ENCODE results near the gene CUL9.
"Not testable (repeated sequence)": the region's sequence is repeated elsewhere in the genome, so short reads cannot be mapped to it uniquely, and the experiment has no call there.

Gene CUL9

DNA sequence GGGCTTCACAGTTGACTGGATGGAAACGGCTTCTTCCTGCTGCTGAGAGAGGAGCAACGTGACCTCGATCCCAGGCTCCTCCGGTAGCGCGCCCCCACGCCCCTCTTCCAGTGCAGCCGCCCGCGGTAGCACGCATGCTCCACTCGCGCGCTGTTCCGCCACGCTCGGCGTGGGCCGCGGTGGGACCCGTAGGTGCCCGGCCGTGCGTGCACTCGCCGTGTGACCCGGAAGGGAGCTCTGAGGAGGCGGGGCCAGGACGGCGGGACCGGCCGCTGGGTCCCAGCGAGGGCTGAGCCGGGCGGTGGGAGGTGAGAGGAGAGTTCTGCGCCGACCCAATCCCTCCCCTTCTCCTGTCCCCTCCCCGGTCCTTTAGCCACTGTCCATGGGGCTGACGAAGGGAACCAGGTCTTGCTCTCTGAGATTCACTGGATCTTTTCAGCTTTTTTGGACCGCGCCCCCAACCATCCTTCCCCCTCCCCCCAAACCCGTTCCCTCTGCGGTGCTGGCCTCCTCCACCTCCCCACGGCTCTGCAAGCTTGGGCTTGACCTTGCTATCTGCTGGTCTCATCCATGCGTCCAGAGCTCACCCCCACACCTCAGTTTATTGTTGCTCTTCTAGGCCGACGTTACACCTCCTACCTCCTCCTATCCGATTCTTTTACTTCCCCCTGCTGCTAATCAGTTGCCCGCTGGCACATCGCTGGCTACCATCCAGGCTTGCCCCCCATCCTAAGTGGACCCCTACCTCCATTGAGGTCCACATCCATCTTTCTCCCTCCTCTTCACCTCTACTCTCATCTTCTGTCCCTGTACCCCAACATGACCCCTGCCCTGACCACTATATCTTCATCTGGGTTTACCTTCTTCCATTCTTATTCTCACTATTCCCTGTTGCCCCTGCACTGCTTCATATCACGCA, at the start of gene CUL9:
CUL9 (plus strand) TSS at position 255 of the 919 bp plus-strand sequence. CDS start 2,115 bp downstream, outside the sequence.
- H3K4me1 ChIP-seq (ENCODE audit: control insufficient read depth in 5 of 5, insufficient read depth in 5 of 5, low read length in 5 of 5), result peaks cover 4 to 23% (median 21%) of the 10 kb centered on the region in 5 donors
- peak within 1 kb of the TSS; percentile 75 to 88 (median 78) for H3K9ac ChIP-seq (ENCODE audit: low read length in 5 of 5)
- no peaks in the 10 kb centered on the region for H3K27me3 ChIP-seq (ENCODE audit: control insufficient read depth in 5 of 5, insufficient read depth in 4 of 5, low read length in 5 of 5)
- peak within 1 kb of the TSS; percentile 86 to 97 (median 88) for H3K4me3 ChIP-seq (ENCODE audit: low read depth in 1 of 5, low read length in 5 of 5)
- H3K36me3 ChIP-seq (ENCODE audit: control insufficient read depth in 5 of 5, insufficient read depth in 5 of 5, low read length in 5 of 5), result peaks cover 0 to 50% (median 41%) of the 10 kb centered on the region in 5 donors
- H3K27ac ChIP-seq (ENCODE audit: low read depth, low read length), result peak within 1 kb of the TSS; percentile 65
- H3K9me3 ChIP-seq (ENCODE audit: control insufficient read depth in 5 of 5, low read length in 5 of 5), result no peaks in the 10 kb centered on the region

DNA sequence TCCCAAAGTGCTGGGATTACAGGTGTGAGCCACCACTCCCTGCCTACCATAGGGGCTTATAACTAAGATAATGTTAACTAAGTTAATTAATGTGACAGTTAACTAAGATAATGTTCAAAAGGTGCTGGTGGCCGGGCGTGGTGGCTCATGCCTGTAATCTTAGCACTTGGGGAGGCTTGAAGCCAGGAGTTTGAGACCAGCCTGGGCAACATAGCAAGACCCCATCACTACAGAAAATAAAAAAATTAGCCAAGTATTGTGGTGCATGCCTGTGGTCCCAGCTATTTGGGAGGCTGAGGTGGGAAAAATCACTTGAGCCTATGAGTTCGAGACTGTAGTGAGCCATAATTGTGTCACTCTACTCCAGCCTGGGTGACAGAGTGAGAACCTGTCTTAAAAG, 43.7 kb upstream of the CUL9 start:
- Histone ChIP-seq H3K36me3 (ENCODE audit: control insufficient read depth in 5 of 5, insufficient read depth in 5 of 5, low read length in 5 of 5) (no peaks in the 10 kb centered on the region), H3K4me3 (ENCODE audit: low read depth in 1 of 5, low read length in 5 of 5) (no peak overlapping the region), H3K4me1 (ENCODE audit: control insufficient read depth in 5 of 5, insufficient read depth in 5 of 5, low read length in 5 of 5) (peaks cover 0 to 2% (median 2%) of the 10 kb centered on the region in 5 donors), H3K27me3 (ENCODE audit: control insufficient read depth in 5 of 5, insufficient read depth in 4 of 5, low read length in 5 of 5) (no peaks in the 10 kb centered on the region), H3K9ac (ENCODE audit: low read length in 5 of 5) (no peak overlapping the region), H3K27ac (ENCODE audit: low read depth, low read length) (no peak overlapping the region), H3K9me3 (ENCODE audit: control insufficient read depth in 5 of 5, low read length in 5 of 5) (no peaks in the 10 kb centered on the region)

DNA sequence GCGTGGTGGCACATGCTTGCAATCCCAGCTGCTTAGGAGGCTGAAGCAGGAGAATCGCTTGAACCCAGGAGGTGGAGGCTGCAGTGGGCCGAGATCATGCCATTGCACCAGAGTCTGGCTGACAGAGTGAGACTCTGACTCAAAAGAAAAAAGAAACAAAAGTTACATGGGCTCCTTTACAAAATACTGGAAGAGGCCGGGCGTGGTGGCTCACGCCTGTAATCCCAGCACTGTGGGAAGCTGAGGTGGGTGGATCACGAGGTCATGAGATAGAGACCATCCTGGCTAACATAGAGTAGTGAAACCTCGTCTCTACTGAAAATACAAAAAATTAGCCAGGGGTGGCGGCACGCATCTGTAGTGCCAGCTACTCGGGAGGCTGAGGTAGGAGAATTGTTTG, 42.0 kb upstream of the CUL9 start:
- not testable (repeated sequence) for H3K27me3 ChIP-seq (ENCODE audit: control insufficient read depth in 5 of 5, insufficient read depth in 4 of 5, low read length in 5 of 5); H3K36me3 ChIP-seq (ENCODE audit: control insufficient read depth in 5 of 5, insufficient read depth in 5 of 5, low read length in 5 of 5); H3K9me3 ChIP-seq (ENCODE audit: control insufficient read depth in 5 of 5, low read length in 5 of 5); H3K9ac ChIP-seq (ENCODE audit: low read length in 5 of 5); H3K27ac ChIP-seq (ENCODE audit: low read depth, low read length); H3K4me1 ChIP-seq (ENCODE audit: control insufficient read depth in 5 of 5, insufficient read depth in 5 of 5, low read length in 5 of 5); H3K4me3 ChIP-seq (ENCODE audit: low read depth in 1 of 5, low read length in 5 of 5)

DNA sequence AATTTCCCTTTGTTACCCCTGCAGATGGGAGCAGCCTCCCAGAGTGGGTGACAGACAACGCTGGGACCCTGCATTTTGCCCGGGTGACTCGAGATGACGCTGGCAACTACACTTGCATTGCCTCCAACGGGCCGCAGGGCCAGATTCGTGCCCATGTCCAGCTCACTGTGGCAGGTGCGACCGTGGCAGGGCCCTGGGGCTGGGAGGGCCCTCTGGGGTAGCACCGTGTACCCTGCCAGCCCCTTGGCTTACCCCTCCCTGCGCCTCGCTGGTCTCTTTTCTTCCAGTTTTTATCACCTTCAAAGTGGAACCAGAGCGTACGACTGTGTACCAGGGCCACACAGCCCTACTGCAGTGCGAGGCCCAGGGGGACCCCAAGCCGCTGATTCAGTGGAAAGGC, 40.4 kb upstream of the CUL9 start:
- Histone ChIP-seq H3K27ac (ENCODE audit: low read depth, low read length) (no peak overlapping the region), H3K36me3 (ENCODE audit: control insufficient read depth in 5 of 5, insufficient read depth in 5 of 5, low read length in 5 of 5) (no peaks in the 10 kb centered on the region), H3K4me1 (ENCODE audit: control insufficient read depth in 5 of 5, insufficient read depth in 5 of 5, low read length in 5 of 5) (peaks cover 3 to 9% (median 9%) of the 10 kb centered on the region in 5 donors), H3K9me3 (ENCODE audit: control insufficient read depth in 5 of 5, low read length in 5 of 5) (no peaks in the 10 kb centered on the region), H3K27me3 (ENCODE audit: control insufficient read depth in 5 of 5, insufficient read depth in 4 of 5, low read length in 5 of 5) (peaks cover 0 to under 1% (median 0%) of the 10 kb centered on the region in 5 donors), H3K4me3 (ENCODE audit: low read depth in 1 of 5, low read length in 5 of 5) (no peak overlapping the region), H3K9ac (ENCODE audit: low read length in 5 of 5) (no peak overlapping the region)

DNA sequence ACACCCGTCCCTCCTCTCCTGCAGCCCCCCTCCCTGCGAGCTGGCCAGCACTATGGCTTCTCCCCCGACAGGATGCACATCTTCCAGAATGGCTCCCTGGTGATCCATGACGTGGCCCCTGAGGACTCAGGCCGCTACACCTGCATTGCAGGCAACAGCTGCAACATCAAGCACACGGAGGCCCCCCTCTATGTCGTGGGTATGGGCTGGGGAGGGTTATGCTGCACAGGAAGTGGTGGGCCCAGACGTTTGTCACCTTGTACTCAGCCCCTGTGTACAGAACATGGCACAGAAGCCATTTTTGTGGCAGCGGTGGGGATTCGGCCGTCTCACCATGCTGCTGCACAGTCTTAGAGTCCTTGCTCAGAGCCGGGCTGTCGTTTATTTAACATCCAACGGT, 39.9 kb upstream of the CUL9 start:
- H3K4me1 ChIP-seq (ENCODE audit: control insufficient read depth in 5 of 5, insufficient read depth in 5 of 5, low read length in 5 of 5), result peaks cover 3 to 13% (median 9%) of the 10 kb centered on the region in 5 donors
- H3K27ac ChIP-seq (ENCODE audit: low read depth, low read length), result no peak overlapping the region
- no peaks in the 10 kb centered on the region for H3K36me3 ChIP-seq (ENCODE audit: control insufficient read depth in 5 of 5, insufficient read depth in 5 of 5, low read length in 5 of 5)
- no peak overlapping the region for H3K9ac ChIP-seq (ENCODE audit: low read length in 5 of 5)
- peaks cover 0 to 3% (median 0%) of the 10 kb centered on the region in 5 donors for H3K27me3 ChIP-seq (ENCODE audit: control insufficient read depth in 5 of 5, insufficient read depth in 4 of 5, low read length in 5 of 5)
- no peaks in the 10 kb centered on the region for H3K9me3 ChIP-seq (ENCODE audit: control insufficient read depth in 5 of 5, low read length in 5 of 5)
- H3K4me3 ChIP-seq (ENCODE audit: low read depth in 1 of 5, low read length in 5 of 5), result no peak overlapping the region

DNA sequence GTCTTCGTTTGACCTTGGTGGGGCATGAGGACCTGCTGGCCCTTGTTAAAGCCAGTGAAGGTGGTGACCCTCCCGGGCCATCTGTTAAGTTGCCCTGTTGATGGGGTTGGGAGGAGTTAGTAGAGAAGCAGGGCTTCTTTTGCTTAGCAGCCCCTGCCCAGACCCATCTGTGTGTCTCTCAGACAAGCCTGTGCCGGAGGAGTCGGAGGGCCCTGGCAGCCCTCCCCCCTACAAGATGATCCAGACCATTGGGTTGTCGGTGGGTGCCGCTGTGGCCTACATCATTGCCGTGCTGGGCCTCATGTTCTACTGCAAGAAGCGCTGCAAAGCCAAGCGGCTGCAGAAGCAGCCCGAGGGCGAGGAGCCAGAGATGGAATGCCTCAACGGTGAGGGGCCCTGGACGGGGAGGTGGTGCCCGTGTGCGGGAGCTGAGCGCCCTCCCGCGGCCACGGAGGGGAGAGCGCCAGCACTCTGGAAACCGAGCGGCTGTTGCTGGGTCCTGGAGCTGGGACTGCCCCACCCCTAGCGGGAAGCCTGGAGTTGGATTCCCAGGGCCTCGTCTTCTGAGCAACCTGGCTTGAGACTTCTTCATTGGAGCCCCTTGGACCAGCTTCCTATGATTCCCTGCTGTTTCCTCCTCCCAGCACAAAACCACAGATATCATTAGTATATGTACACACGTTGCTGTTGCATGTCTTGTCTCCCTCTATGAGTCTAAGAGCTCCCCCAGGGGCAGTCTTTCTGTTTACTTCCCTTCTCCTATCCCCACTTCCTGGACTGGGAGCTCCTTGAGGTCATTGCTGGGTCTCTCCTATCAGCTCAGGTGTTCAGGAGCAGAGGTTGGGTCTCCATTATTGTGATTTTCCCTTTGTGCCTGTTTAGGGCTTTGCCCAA, 38.5 kb upstream of the CUL9 start:
- Histone ChIP-seq H3K36me3 (ENCODE audit: control insufficient read depth in 5 of 5, insufficient read depth in 5 of 5, low read length in 5 of 5) (no peaks in the 10 kb centered on the region), H3K27me3 (ENCODE audit: control insufficient read depth in 5 of 5, insufficient read depth in 4 of 5, low read length in 5 of 5) (peaks cover 0 to 3% (median 0%) of the 10 kb centered on the region in 5 donors), H3K9ac (ENCODE audit: low read length in 5 of 5) (peak overlapping the region in 4 of 5 donors; percentile 8 to 55 (median 32)), H3K9me3 (ENCODE audit: control insufficient read depth in 5 of 5, low read length in 5 of 5) (no peaks in the 10 kb centered on the region), H3K27ac (ENCODE audit: low read depth, low read length) (no peak overlapping the region), H3K4me3 (ENCODE audit: low read depth in 1 of 5, low read length in 5 of 5) (peak overlapping the region in 3 of 5 donors; percentile 27 to 32 (median 31)), H3K4me1 (ENCODE audit: control insufficient read depth in 5 of 5, insufficient read depth in 5 of 5, low read length in 5 of 5) (peaks cover 3 to 19% (median 13%) of the 10 kb centered on the region in 5 donors)

DNA sequence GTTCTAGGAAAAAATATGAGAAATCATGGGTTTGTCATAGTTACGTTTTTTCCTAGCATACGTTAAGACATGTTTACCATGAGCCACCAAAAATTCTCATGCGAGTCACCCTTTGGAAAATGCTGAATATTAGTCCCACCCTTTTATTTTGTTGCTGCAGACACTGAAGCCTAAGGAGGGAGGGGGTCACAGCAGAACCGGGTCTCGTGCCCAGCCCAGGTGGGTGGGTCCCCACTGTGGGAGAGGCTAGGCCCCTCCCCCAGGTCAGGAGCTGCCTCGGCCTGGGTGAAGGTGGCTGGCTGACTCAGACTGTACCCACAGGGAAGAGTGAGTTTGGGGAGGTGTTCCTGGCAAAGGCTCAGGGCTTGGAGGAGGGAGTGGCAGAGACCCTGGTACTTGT, 37.1 kb upstream of the CUL9 start:
- no peaks in the 10 kb centered on the region for H3K36me3 ChIP-seq (ENCODE audit: control insufficient read depth in 5 of 5, insufficient read depth in 5 of 5, low read length in 5 of 5)
- H3K27ac ChIP-seq (ENCODE audit: low read depth, low read length), result no peak overlapping the region
- H3K4me3 ChIP-seq (ENCODE audit: low read depth in 1 of 5, low read length in 5 of 5), result no peak overlapping the region
- no peak overlapping the region for H3K9ac ChIP-seq (ENCODE audit: low read length in 5 of 5)
- no peaks in the 10 kb centered on the region for H3K9me3 ChIP-seq (ENCODE audit: control insufficient read depth in 5 of 5, low read length in 5 of 5)
- H3K4me1 ChIP-seq (ENCODE audit: control insufficient read depth in 5 of 5, insufficient read depth in 5 of 5, low read length in 5 of 5), result peaks cover 3 to 19% (median 13%) of the 10 kb centered on the region in 5 donors
- H3K27me3 ChIP-seq (ENCODE audit: control insufficient read depth in 5 of 5, insufficient read depth in 4 of 5, low read length in 5 of 5), result peaks cover 0 to 3% (median 0%) of the 10 kb centered on the region in 5 donors

DNA sequence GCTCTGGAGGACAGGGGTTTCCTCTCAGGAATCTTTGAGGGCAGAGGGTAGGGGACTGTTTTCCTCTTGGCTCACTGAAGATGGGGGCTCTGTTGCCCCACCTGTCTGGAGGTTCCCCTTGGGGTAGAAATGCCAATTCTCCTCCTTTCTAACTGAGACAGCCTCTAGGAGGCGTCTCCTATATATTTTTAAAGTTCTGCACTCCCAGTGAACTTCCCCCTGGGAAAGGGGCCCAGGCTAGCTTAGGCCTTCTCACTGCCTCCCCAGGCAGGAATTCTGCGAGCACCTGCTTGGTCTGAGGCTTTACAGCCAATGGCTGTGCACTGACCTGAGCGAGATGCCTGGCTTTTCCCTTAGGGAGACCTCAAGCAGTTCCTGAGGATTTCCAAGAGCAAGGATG, 35.7 kb upstream of the CUL9 start:
- H3K36me3 ChIP-seq (ENCODE audit: control insufficient read depth in 5 of 5, insufficient read depth in 5 of 5, low read length in 5 of 5), result no peaks in the 10 kb centered on the region
- no peak overlapping the region for H3K27ac ChIP-seq (ENCODE audit: low read depth, low read length)
- peaks cover 0 to 3% (median 0%) of the 10 kb centered on the region in 5 donors for H3K27me3 ChIP-seq (ENCODE audit: control insufficient read depth in 5 of 5, insufficient read depth in 4 of 5, low read length in 5 of 5)
- no peaks in the 10 kb centered on the region for H3K9me3 ChIP-seq (ENCODE audit: control insufficient read depth in 5 of 5, low read length in 5 of 5)
- no peak overlapping the region for H3K4me3 ChIP-seq (ENCODE audit: low read depth in 1 of 5, low read length in 5 of 5)
- H3K4me1 ChIP-seq (ENCODE audit: control insufficient read depth in 5 of 5, insufficient read depth in 5 of 5, low read length in 5 of 5), result peaks cover 3 to 19% (median 13%) of the 10 kb centered on the region in 5 donors
- no peak overlapping the region for H3K9ac ChIP-seq (ENCODE audit: low read length in 5 of 5)

DNA sequence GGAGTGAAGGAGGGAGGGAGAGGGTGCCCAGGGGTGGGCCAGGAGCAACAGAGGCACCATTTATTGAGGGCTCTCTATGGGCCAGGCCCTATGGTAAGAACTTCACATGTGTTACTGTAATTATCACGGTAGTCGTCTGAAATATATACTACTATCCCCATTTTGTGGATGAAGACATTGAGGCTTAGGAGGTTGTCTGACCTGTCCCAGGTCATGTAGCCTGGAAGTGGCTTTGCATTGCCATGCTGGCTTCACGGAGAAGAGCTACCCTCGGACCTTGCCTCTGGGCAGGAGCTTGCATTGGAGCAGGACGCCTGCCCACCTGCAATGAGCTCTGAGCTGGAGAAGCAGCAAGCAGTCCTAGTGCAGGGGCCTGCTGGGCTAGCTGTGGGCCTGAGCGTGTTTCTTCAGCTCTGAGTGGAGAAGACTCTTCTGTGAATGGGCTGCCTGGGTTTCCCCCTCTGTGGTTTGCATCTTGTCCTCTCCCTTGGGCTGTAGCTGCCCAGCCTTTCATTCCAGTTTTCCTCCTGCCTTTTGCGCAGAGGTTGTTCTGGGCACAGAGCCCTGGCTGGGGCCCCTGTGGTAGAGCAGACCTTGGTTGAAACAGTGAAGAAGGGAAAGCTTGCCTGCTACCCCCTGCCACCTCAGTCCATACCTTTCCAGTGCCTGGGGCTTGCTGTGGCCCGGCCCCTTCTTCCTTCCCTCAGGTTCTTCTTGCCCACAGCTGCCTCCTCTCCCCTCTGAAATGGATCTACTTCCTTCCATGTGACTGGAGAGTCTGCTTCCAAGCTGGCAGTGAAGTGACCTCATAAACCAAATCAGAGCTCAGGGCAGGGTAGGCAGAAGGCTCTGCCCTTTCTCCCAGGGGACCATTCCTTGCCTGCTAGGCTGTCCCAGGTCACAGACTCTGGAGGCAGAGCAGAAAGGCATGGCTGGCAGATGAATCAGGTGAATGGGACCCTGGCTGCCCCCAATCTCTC, 35.0 kb upstream of the CUL9 start:
- peaks cover 0 to 3% (median 0%) of the 10 kb centered on the region in 5 donors for H3K27me3 ChIP-seq (ENCODE audit: control insufficient read depth in 5 of 5, insufficient read depth in 4 of 5, low read length in 5 of 5)
- no peaks in the 10 kb centered on the region for H3K9me3 ChIP-seq (ENCODE audit: control insufficient read depth in 5 of 5, low read length in 5 of 5)
- H3K36me3 ChIP-seq (ENCODE audit: control insufficient read depth in 5 of 5, insufficient read depth in 5 of 5, low read length in 5 of 5), result no peaks in the 10 kb centered on the region
- no peak overlapping the region for H3K9ac ChIP-seq (ENCODE audit: low read length in 5 of 5)
- no peak overlapping the region for H3K27ac ChIP-seq (ENCODE audit: low read depth, low read length)
- H3K4me1 ChIP-seq (ENCODE audit: control insufficient read depth in 5 of 5, insufficient read depth in 5 of 5, low read length in 5 of 5), result peaks cover 3 to 19% (median 13%) of the 10 kb centered on the region in 5 donors
- H3K4me3 ChIP-seq (ENCODE audit: low read depth in 1 of 5, low read length in 5 of 5), result no peak overlapping the region
